A673 (cell line): ENCODE measurements around the gene MORN1. TPM values are rescaled to one million over a fixed set of nuclear protein-coding genes. Genes with fewer than 3 reads are reported as not detected.
A peak's percentile ranks its signal among the peaks of the same experiment; 100 is the strongest.

Source experiments
- BruUV-seq: library from RNA; stranded (reverse); fragments of 400-500 nt; replicated peaks from 2 replicates; lab custom pipeline; 2021; lab: Mats Ljungman, UMichigan
- CTCF ChIA-PET: fragments of 300-600 bp; sonication (Branson Sonifier 250); formaldehyde crosslinking; loops from one replicate; lab custom pipeline; 2022; ENCODE audit warnings: antibody characterized with exemption; lab: Charles Lee
- POLR2A ChIA-PET: fragments of 300-600 bp; sonication (Branson Sonifier 250); formaldehyde crosslinking; loops from one replicate; lab custom pipeline; 2022; ENCODE audit warnings: antibody characterized with exemption; ENCODE audit not compliant: low non-redundant PET; lab: Charles Lee
- DNase-seq: peaks from one replicate; pipeline ENCODE4 v3.0.0-alpha.2; 2015; ENCODE audit warnings: low spot score
- H3K27ac ChIP-seq: fragments of 200-600 bp; sonication (generic); 2 replicates; pipeline ENCODE4 v1.5.1; 2016; ENCODE audit warnings: mixed run types, low read depth, mild to moderate bottlenecking, mixed read lengths, antibody characterized with exemption, low read length; ENCODE audit not compliant: poor library complexity, severe bottlenecking
- H3K27me3 ChIP-seq: fragments of 200-600 bp; sonication (generic); replicated peaks from 2 replicates; pipeline ENCODE4 v1.6.1; 2017; ENCODE audit warnings: mixed run types, low read depth, mild to moderate bottlenecking, mixed read lengths, antibody characterized with exemption, low read length; ENCODE audit not compliant: insufficient read depth, poor library complexity
- H3K36me3 ChIP-seq: fragments of 200-600 bp; sonication (generic); 2 replicates; pipeline ENCODE4 v1.6.1; 2016; ENCODE audit warnings: mixed run types, mild to moderate bottlenecking, mixed read lengths, antibody characterized with exemption, low read length; ENCODE audit not compliant: insufficient read depth, poor library complexity, severe bottlenecking
- H3K4me1 ChIP-seq: fragments of 200-600 bp; sonication (generic); 2 replicates; pipeline ENCODE4 v1.6.1; 2017; ENCODE audit warnings: mixed run types, mild to moderate bottlenecking, mixed read lengths, antibody characterized with exemption, low read length; ENCODE audit not compliant: insufficient read depth, poor library complexity, severe bottlenecking
- H3K4me3 ChIP-seq: fragments of 200-600 bp; sonication (generic); 2 replicates; pipeline ENCODE4 v1.5.1; 2016; ENCODE audit warnings: low read depth, mixed run types, mild to moderate bottlenecking, mixed read lengths, low read length; ENCODE audit not compliant: poor library complexity, severe bottlenecking
- H3K9me3 ChIP-seq: fragments of 200-600 bp; sonication (generic); 2 replicates; pipeline ENCODE4 v1.6.1; 2016; ENCODE audit warnings: mixed run types, low read depth, mild to moderate bottlenecking, mixed read lengths, antibody characterized with exemption, low read length; ENCODE audit not compliant: poor library complexity, severe bottlenecking
- CTCF ChIP-seq: fragments of 300-800, 200-600 bp; sonication (generic); conservative IDR thresholded peaks from 2 replicates; pipeline ENCODE4 v1.5.1; 2017; ENCODE audit warnings: low read depth, mild to moderate bottlenecking, antibody characterized with exemption, low read length, moderate library complexity, mixed read lengths
- EZH2 ChIP-seq: fragments of 200-600 bp; sonication (generic); IDR thresholded peaks from 2 replicates; pipeline ENCODE4 v1.6.1; 2017; ENCODE audit warnings: borderline replicate concordance, low read depth, mild to moderate bottlenecking, mixed read lengths, antibody characterized with exemption, low read length; ENCODE audit not compliant: poor library complexity, severe bottlenecking
- intact Hi-C: fragments of 100-400 bp; cut with micrococcal nuclease; formaldehyde crosslinking; loops from one replicate; pipeline ENCODE4 v1.10.0; 2022; ENCODE audit not compliant: unreplicated experiment
- total RNA-seq: library from RNA; stranded (reverse); gene quantifications from 2 replicates; pipeline ENCODE4 v1.2.3, GENCODE V29; 2021

Gene MORN1
- total RNA-seq, 1 experiment from 2014 or later = 24.7 TPM

DNA sequence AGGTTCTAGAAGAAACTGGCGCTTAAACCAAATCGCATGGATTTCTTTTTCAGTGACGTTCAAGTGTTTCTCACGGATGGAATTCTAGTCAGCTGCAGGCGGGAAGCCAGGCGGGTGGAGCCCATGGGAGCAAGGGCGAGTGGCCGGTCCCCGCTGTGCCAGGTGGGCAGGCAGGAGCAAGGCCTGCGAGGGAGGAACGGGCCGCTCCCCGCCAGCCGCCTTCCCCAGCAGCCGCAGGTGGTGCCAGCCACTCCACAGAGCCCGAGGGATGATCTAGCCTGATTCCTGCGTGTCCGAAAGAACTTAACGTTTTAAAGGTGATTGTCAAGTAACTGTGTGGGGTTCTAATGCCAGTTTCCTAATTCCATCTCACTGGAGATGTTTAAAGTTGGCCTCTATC is 11.9 kb upstream of the MORN1 start:
- Histone ChIP-seq H3K27me3 (no peaks in the 10 kb centered on the region), H3K4me3 (no peak overlapping the region), H3K4me1 (no peaks in the 10 kb centered on the region), H3K27ac (no peak overlapping the region), H3K36me3 (peaks cover 73% of the 10 kb centered on the region), H3K9me3 (no peaks in the 10 kb centered on the region)
- BruUV-seq = TSS peak; percentile 75
- TF ChIP-seq CTCF = no peak
- no peak for TF ChIP-seq EZH2
- no peak for DNase-seq
- ChIA-PET POLR2A (no interaction called here), CTCF (no interaction called here)
- intact Hi-C loops = no loop called here

DNA sequence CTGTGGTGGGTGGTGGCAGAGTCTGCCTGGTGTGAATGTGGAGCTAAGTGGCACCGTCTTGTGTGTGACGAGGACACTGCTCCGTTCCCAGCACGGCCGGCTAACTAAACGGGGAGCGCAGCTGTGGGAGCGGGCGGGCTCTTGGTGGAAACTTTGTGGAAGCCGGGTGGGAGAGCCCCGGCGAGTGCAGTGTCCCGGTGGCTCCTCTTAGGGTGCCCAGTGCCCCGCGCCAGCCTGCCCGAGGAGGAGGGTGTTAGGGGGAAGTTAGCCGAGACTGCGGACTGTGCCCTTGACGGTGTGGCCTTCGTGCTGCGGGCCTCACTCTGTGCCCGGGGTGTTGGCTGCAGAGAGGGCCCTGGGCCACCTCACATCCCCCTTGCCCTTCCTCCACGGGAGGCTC is 11.1 kb upstream of the MORN1 start:
- ChIA-PET CTCF (no interaction called here), POLR2A (interaction anchor here (0.6 kb wide), 1 partner anchor 1322 kb away, joined by 3 read pairs; no protein-coding TSS in a partner anchor)
- Histone ChIP-seq H3K4me3 (no peak overlapping the region), H3K36me3 (peaks cover 78% of the 10 kb centered on the region), H3K27ac (no peak overlapping the region), H3K4me1 (no peaks in the 10 kb centered on the region), H3K27me3 (no peaks in the 10 kb centered on the region), H3K9me3 (no peaks in the 10 kb centered on the region)
- no peak for DNase-seq
- intact Hi-C loops = no loop called here
- TF ChIP-seq EZH2 (no peak), CTCF (no peak)
- no TSS peak for BruUV-seq

GRCh38 chr1:2400950-2401649 is 9.7 kb upstream of the MORN1 start:
- Histone ChIP-seq H3K9me3 (no peaks in the 10 kb centered on the region), H3K4me3 (no peak overlapping the region), H3K27ac (no peak overlapping the region), H3K27me3 (no peaks in the 10 kb centered on the region), H3K4me1 (no peaks in the 10 kb centered on the region), H3K36me3 (peaks cover 86% of the 10 kb centered on the region)
- no peak for DNase-seq
- TF ChIP-seq CTCF (no peak), EZH2 (no peak)
- POLR2A ChIA-PET = no interaction called here
- intact Hi-C loops = no loop called here
- CTCF ChIA-PET = no interaction called here
- BruUV-seq = no TSS peak
